ENCODE measurements around the gene DBI.
A peak's percentile ranks its signal among the peaks of the same experiment; 100 is the strongest.
"Not testable (repeated sequence)": the region's sequence is repeated elsewhere in the genome, so short reads cannot be mapped to it uniquely, and the experiment has no call there.

DBI gene

GRCh38 chr2:119365436-119365835 lies 1.3 kb upstream of the DBI start:
- DNase-seq (ENCODE audit: low read depth), result no peak

- no peak for DNase-seq (ENCODE audit: low read depth)
Observed at GRCh38 chr2:119366161-119366648, 572 bp upstream of the DBI start.

GRCh38 chr2:119367472-119368099 lies 809 bp downstream of the DBI start:
- DNase-seq (ENCODE audit: low read depth), result peak; percentile 7

- no peak for DNase-seq (ENCODE audit: low read depth)
Observed at GRCh38 chr2:119369845-119370244, 3.1 kb downstream of the DBI start.

GRCh38 chr2:119371111-119371510 lies 4.3 kb downstream of the DBI start:
- DNase-seq (ENCODE audit: low read depth), result no peak

GRCh38 chr2:119372778-119373568 lies 6.2 kb downstream of the DBI start:
- no peak for DNase-seq (ENCODE audit: low read depth)

- DNase-seq (ENCODE audit: low read depth), result not testable (repeated sequence)
Observed at GRCh38 chr2:119373907-119374745, 7.3 kb downstream of the DBI start.

- DNase-seq (ENCODE audit: low read depth), result not testable (repeated sequence)
Observed at GRCh38 chr2:119376406-119376805, 9.6 kb downstream of the DBI start.

- DNase-seq (ENCODE audit: low read depth), result no peak
Observed at GRCh38 chr2:119376810-119377209, 10.0 kb downstream of the DBI start.

GRCh38 chr2:119377294-119377992 lies 10.7 kb downstream of the DBI start:
- DNase-seq (ENCODE audit: low read depth), result no peak

GRCh38 chr2:119377993-119378345 lies 11.2 kb downstream of the DBI start:
- DNase-seq (ENCODE audit: low read depth), result no peak

- DNase-seq (ENCODE audit: low read depth), result no peak
Observed at GRCh38 chr2:119378566-119378965, 11.8 kb downstream of the DBI start.

GRCh38 chr2:119383410-119384140 lies 16.8 kb downstream of the DBI start:
- DNase-seq (ENCODE audit: low read depth), result no peak

GRCh38 chr2:119384971-119385370 lies 18.2 kb downstream of the DBI start:
- no peak for DNase-seq (ENCODE audit: low read depth)

GRCh38 chr2:119385466-119385865 lies 18.7 kb downstream of the DBI start:
- DNase-seq (ENCODE audit: low read depth), result no peak

GRCh38 chr2:119387381-119388129 lies 20.8 kb downstream of the DBI start:
- no peak for DNase-seq (ENCODE audit: low read depth)

- DNase-seq (ENCODE audit: low read depth), result no peak
Observed at GRCh38 chr2:119389615-119390306, 23.0 kb downstream of the DBI start.

GRCh38 chr2:119393971-119394748 lies 27.4 kb downstream of the DBI start:
- DNase-seq (ENCODE audit: low read depth), result no peak

- DNase-seq (ENCODE audit: low read depth), result no peak
Observed at GRCh38 chr2:119397196-119397595, 30.4 kb downstream of the DBI start.

All from stimulated activated CD8-positive, alpha-beta memory T cell treated with anti-CD3 and anti-CD28 coated beads, Interleukin-12 subunit alpha, Interleukin-12 subunit beta, amount 100 ng/mL, for 1 hour (primary cell).